H9 (cell line): ENCODE data around the gene ERC2. TPM values are rescaled to one million over a fixed set of nuclear protein-coding genes. Genes with fewer than 3 reads are reported as not detected.

Experiments
- DNase-seq: peaks from one replicate; pipeline ENCODE4 v3.0.0-alpha.2; 2017
- H2AFZ ChIP-seq: one replicate; pipeline ENCODE4 v1.6.1; 2013; ENCODE audit warnings: mild to moderate bottlenecking, low read length, control low read depth, moderate library complexity
- H2AK5ac ChIP-seq: 2 replicates; pipeline ENCODE4 v1.6.1; 2013; ENCODE audit warnings: low read length, control low read depth, mixed read lengths; ENCODE audit not compliant: insufficient read length
- H2BK120ac ChIP-seq: one replicate; pipeline ENCODE4 v1.6.1; 2013; ENCODE audit warnings: low read depth, mild to moderate bottlenecking, low read length, control low read depth, inconsistent platforms; ENCODE audit not compliant: poor library complexity, severe bottlenecking
- H2BK12ac ChIP-seq: 2 replicates; pipeline ENCODE4 v1.6.1; 2013; ENCODE audit warnings: low read length, control low read depth, mixed read lengths, low read depth; ENCODE audit not compliant: insufficient read length
- H2BK15ac ChIP-seq: 2 replicates; pipeline ENCODE4 v1.6.1; 2013; ENCODE audit warnings: low read depth, low read length, control low read depth
- H2BK20ac ChIP-seq: one replicate; pipeline ENCODE4 v1.6.1; 2013; ENCODE audit warnings: low read depth, mild to moderate bottlenecking, low read length, control low read depth, inconsistent platforms; ENCODE audit not compliant: poor library complexity, severe bottlenecking
- H2BK5ac ChIP-seq: 2 replicates; pipeline ENCODE4 v1.6.1; 2013; ENCODE audit warnings: low read length, control low read depth, mixed read lengths; ENCODE audit not compliant: insufficient read length
- H3K14ac ChIP-seq: 2 replicates; pipeline ENCODE4 v1.6.1; 2013; ENCODE audit warnings: low read length, control low read depth; ENCODE audit not compliant: insufficient read depth
- H3K18ac ChIP-seq: 2 replicates; pipeline ENCODE4 v1.6.1; 2013; ENCODE audit warnings: low read depth, mild to moderate bottlenecking, mixed read lengths, low read length, control low read depth; ENCODE audit not compliant: insufficient read length
- H3K23ac ChIP-seq: 2 replicates; pipeline ENCODE4 v1.6.1; 2013; ENCODE audit warnings: low read length, control low read depth, mixed read lengths, low read depth; ENCODE audit not compliant: insufficient read length
- H3K23me2 ChIP-seq: 2 replicates; pipeline ENCODE4 v1.6.1; 2013; ENCODE audit warnings: low read depth, mild to moderate bottlenecking, mixed read lengths, low read length, control low read depth; ENCODE audit not compliant: insufficient read length, poor library complexity, severe bottlenecking
- H3K27ac ChIP-seq: 2 replicates; pipeline ENCODE4 v1.5.1; 2013; ENCODE audit warnings: low read length, control low read depth, mixed read lengths, low read depth; ENCODE audit not compliant: insufficient read length
- H3K27me3 ChIP-seq: 2 replicates; pipeline ENCODE4 v1.6.1; 2013; ENCODE audit warnings: low read length, control low read depth, inconsistent platforms; ENCODE audit not compliant: insufficient read depth
- H3K4ac ChIP-seq: 2 replicates; pipeline ENCODE4 v1.6.1; 2013; ENCODE audit warnings: low read depth, mild to moderate bottlenecking, control low read depth, inconsistent platforms, low read length, moderate library complexity
- H3K4me1 ChIP-seq: 2 replicates; pipeline ENCODE4 v1.6.1; 2013; ENCODE audit warnings: low read length, control low read depth, inconsistent platforms; ENCODE audit not compliant: insufficient read depth
- H3K4me2 ChIP-seq: 2 replicates; pipeline ENCODE4 v1.6.1; 2013; ENCODE audit warnings: low read length, control low read depth, mixed read lengths; ENCODE audit not compliant: insufficient read length, insufficient read depth
- H3K56ac ChIP-seq: 2 replicates; pipeline ENCODE4 v1.6.1; 2013; ENCODE audit warnings: low read depth, mild to moderate bottlenecking, mixed read lengths, low read length, control low read depth; ENCODE audit not compliant: insufficient read length
- H3K79me1 ChIP-seq: 2 replicates; pipeline ENCODE4 v1.6.1; 2013; ENCODE audit warnings: low read depth, mild to moderate bottlenecking, moderate library complexity, low read length, control low read depth, inconsistent platforms; ENCODE audit not compliant: insufficient read depth, poor library complexity, severe bottlenecking
- H3K79me2 ChIP-seq: 2 replicates; pipeline ENCODE4 v1.6.1; 2013; ENCODE audit warnings: low read length, control low read depth, inconsistent platforms; ENCODE audit not compliant: insufficient read depth
- H3K9ac ChIP-seq: 2 replicates; pipeline ENCODE4 v1.6.1; 2013; ENCODE audit warnings: low read length, control low read depth, mixed read lengths; ENCODE audit not compliant: insufficient read length; ENCODE audit errors: extremely low read depth
- H3K9me3 ChIP-seq: one replicate; pipeline ENCODE4 v1.6.1; 2013; ENCODE audit warnings: low read depth, low read length, inconsistent platforms; ENCODE audit not compliant: control insufficient read depth
- H3T11ph ChIP-seq: one replicate; pipeline ENCODE4 v1.6.1; 2013; ENCODE audit warnings: mild to moderate bottlenecking, low read length, control low read depth, inconsistent platforms
- H4K20me1 ChIP-seq: one replicate; pipeline ENCODE4 v1.6.1; 2013; ENCODE audit not compliant: control insufficient read depth, insufficient read length, insufficient read depth
- H4K5ac ChIP-seq: 2 replicates; pipeline ENCODE4 v1.6.1; 2013; ENCODE audit warnings: low read depth, mild to moderate bottlenecking, mixed read lengths, low read length, control low read depth; ENCODE audit not compliant: insufficient read length
- H4K8ac ChIP-seq: replicated peaks from 2 replicates; pipeline ENCODE4 v1.6.1; 2013; ENCODE audit warnings: low read length, control low read depth, mixed read lengths, low read depth; ENCODE audit not compliant: insufficient read length
- H4K91ac ChIP-seq: 2 replicates; pipeline ENCODE4 v1.6.1; 2013; ENCODE audit warnings: low read depth, mild to moderate bottlenecking, moderate library complexity, mixed read lengths, low read length, control low read depth; ENCODE audit not compliant: insufficient read length
- H3K27ac Mint-ChIP-seq, 3 experiments: 2 replicates in 2 of 3; 3 replicates in 1 of 3; pipeline ENCODE4 v1.8.0; 2020 to 2021; ENCODE audit warnings: mixed read lengths in 3 of 3, mild to moderate bottlenecking in 1 of 3, moderate library complexity in 1 of 3
- H3K27me3 Mint-ChIP-seq: 2 replicates; pipeline ENCODE4 v1.8.0; 2021; ENCODE audit warnings: low read depth, mild to moderate bottlenecking, moderate library complexity, mixed read lengths
- H3K36me3 Mint-ChIP-seq, 3 experiments: 2 replicates in 2 of 3; 3 replicates in 1 of 3; pipeline ENCODE4 v1.8.0; 2020 to 2021; ENCODE audit warnings: low read depth in 3 of 3, mixed read lengths in 3 of 3; ENCODE audit not compliant: insufficient read depth in 1 of 3
- H3K4me1 Mint-ChIP-seq, 2 experiments: 2 replicates each; pipeline ENCODE4 v1.8.0; 2020; ENCODE audit warnings: mixed read lengths in 2 of 2
- H3K4me3 Mint-ChIP-seq, 2 experiments: 2 replicates in 1 of 2; 3 replicates in 1 of 2; pipeline ENCODE4 v1.8.0; 2020 to 2021; ENCODE audit warnings: mild to moderate bottlenecking in 2 of 2, mixed read lengths in 2 of 2, moderate library complexity in 1 of 2
- H3K9me3 Mint-ChIP-seq, 2 experiments: 2 replicates in 1 of 2; 3 replicates in 1 of 2; pipeline ENCODE4 v1.8.0; 2020; ENCODE audit warnings: mild to moderate bottlenecking in 2 of 2, mixed read lengths in 2 of 2, moderate library complexity in 1 of 2
- CTCF ChIP-seq: fragments of 200-600 bp; sonication (generic); conservative IDR thresholded peaks from 3 replicates; pipeline ENCODE4 v1.8.0; 2021; ENCODE audit warnings: antibody characterized with exemption, mild to moderate bottlenecking
- WGBS: extraction: QIAGEN DNeasy Blood & Tissue Kit; methylation state at CpG from one replicate; pipeline ENCODE4 v1.1.7; 2013; ENCODE audit warnings: missing lambda C conversion rate, low lambda C conversion rate, mixed read lengths; ENCODE audit not compliant: insufficient read length; ENCODE audit errors: extremely low coverage; 5-methylcytosine and 5-hydroxymethylcytosine counted together
- total RNA-seq: library from RNA; stranded (reverse); gene quantifications from 2 replicates; pipeline ENCODE4 v1.2.1, GENCODE V29; 2021

ERC2 gene
- total RNA-seq, 1 experiment from 2014 or later = 15.4 TPM

DNA sequence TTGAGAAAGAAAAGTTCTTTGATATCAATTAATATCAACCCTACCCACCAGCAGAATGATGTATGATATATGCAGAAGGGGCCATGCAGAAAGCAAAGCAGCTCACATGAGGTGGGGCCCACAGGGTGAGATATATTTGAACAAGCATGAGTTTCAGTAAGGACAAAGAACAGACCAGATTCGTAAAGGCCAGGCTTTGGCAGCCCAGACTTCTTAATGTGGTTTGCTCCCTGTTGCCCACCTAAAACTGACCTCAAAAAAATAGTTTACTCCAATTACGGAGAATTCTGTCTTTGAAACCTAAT is 725.5 kb downstream of the ERC2 start:
- no peak overlapping the region for H3K27ac Mint-ChIP-seq
- no CpG with 5 or more reads among the region's 2 CpGs for WGBS

More for the DNA sequence above, 725.5 kb downstream of the ERC2 start:
- Histone ChIP-seq H3K23ac (no peak overlapping the region), H3K4me1 (no peaks in the 10 kb centered on the region), H3K4ac (no peak overlapping the region), H4K91ac (no peak overlapping the region), H3T11ph (no peak overlapping the region), H4K20me1 (no peaks in the 10 kb centered on the region), H3K18ac (no peak overlapping the region), H3K4me2 (no peak overlapping the region), H3K56ac (no peak overlapping the region), H2BK120ac (no peak overlapping the region), H3K9ac (no peak overlapping the region), H3K27ac (no peak overlapping the region), H2BK20ac (no peak overlapping the region), H3K9me3 (no peaks in the 10 kb centered on the region), H4K5ac (no peak overlapping the region), H3K27me3 (no peaks in the 10 kb centered on the region), H4K8ac (no peak overlapping the region), H3K79me1 (no peaks in the 10 kb centered on the region), H2AFZ (no peak overlapping the region), H2BK12ac (no peak overlapping the region), H3K79me2 (no peaks in the 10 kb centered on the region), H2BK5ac (no peak overlapping the region), H3K23me2 (peaks cover 3% of the 10 kb centered on the region), H2AK5ac (no peak overlapping the region), H2BK15ac (no peak overlapping the region), H3K14ac (no peak overlapping the region)
- Mint-ChIP-seq H3K9me3 (peaks cover 0 to 2% of the 10 kb centered on the region in 2 experiments; a peak in 2 of 5 replicates), H3K4me1 (peaks cover 7 to 8% of the 10 kb centered on the region in 2 experiments), H3K4me3 (no peak overlapping the region), H3K36me3 (no peaks in the 10 kb centered on the region), H3K27me3 (no peaks in the 10 kb centered on the region)
- no peak for TF ChIP-seq CTCF
- no peak for DNase-seq
